Activated CD4-positive, alpha-beta T cell treated with anti-CD3 and anti-CD28 coated beads, Interleukin-2, amount 10 ng/mL, durations not matched to agents 24 days and 14 days (primary cell): ENCODE data around the gene SAP130. TPM values are rescaled to one million over a fixed set of nuclear protein-coding genes. Genes with fewer than 3 reads are reported as not detected.

Experiments used
- DNase-seq: peaks from one replicate; pipeline ENCODE4 v3.0.0; 2022
- H3K27ac Mint-ChIP-seq: one replicate; pipeline ENCODE4 v1.8.0; 2022; ENCODE audit warnings: mild to moderate bottlenecking, mixed read lengths
- H3K27me3 Mint-ChIP-seq: one replicate; pipeline ENCODE4 v1.8.0; 2022; ENCODE audit warnings: mixed read lengths
- H3K36me3 Mint-ChIP-seq: one replicate; pipeline ENCODE4 v1.8.0; 2022; ENCODE audit warnings: low read depth, mild to moderate bottlenecking, mixed read lengths
- H3K4me1 Mint-ChIP-seq: one replicate; pipeline ENCODE4 v1.8.0; 2021; ENCODE audit warnings: mixed read lengths
- H3K4me3 Mint-ChIP-seq: one replicate; pipeline ENCODE4 v1.8.0; 2022; ENCODE audit warnings: mild to moderate bottlenecking, moderate library complexity, mixed read lengths
- H3K9me3 Mint-ChIP-seq: one replicate; pipeline ENCODE4 v1.8.0; 2021; ENCODE audit warnings: mixed read lengths
- intact Hi-C: fragments of 100-400 bp; cut with micrococcal nuclease; formaldehyde crosslinking; loops from one replicate; pipeline ENCODE4 v1.15.1; 2023
- total RNA-seq: library from RNA; stranded (reverse); gene quantifications from 2 replicates; pipeline ENCODE4 v1.2.3, GENCODE V29; 2022

SAP130 gene
- total RNA-seq, 1 donor from 2014 or later, result 29.8 TPM

DNA sequence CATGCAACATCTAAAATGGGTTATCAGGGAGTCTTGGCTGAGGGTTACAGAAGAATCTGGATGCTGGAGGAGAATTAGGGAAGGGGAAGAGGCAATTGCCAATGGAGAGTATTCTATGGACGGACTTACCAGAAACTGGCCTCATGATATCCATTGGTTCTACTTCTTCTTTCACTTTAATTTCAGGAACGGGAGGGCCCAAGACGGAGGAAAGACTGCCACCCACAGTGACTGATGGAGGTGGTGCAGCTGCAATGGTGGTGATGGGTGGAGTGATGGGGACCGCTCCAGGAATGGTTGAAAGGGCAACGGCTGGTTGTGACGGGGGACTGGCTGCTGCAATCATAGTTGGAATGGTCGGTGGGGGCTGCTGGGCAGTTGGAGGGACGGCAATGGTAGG, 73.0 kb downstream of the SAP130 start:
- H3K4me1 Mint-ChIP-seq, result peaks cover 5% of the 10 kb centered on the region
- no peak overlapping the region for H3K4me3 Mint-ChIP-seq
- H3K9me3 Mint-ChIP-seq, result no peaks in the 10 kb centered on the region
- H3K27me3 Mint-ChIP-seq, result no peaks in the 10 kb centered on the region
- peaks cover 22% of the 10 kb centered on the region for H3K36me3 Mint-ChIP-seq
- no peak overlapping the region for H3K27ac Mint-ChIP-seq
- intact Hi-C loops, result no loop called here
- no peak for DNase-seq

DNA sequence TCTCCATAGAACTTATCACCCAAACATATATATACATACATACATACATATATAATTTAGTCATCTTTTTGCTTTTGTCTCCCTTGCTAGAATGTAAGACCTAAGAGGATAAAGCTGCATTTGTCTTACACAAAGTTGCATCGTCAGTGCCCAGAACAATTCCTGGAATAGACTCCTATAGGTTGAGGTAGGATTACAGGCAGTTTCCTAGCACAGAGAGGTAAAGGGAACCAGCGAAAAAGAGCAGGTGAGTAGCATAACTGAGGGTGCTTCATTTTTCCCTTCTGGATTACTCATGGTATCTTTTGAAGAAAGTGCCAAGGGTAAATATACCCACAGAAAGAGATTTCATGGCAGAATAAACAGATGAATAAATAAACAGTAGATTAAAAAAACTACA, 74.0 kb downstream of the SAP130 start:
- Mint-ChIP-seq H3K27me3 (no peaks in the 10 kb centered on the region), H3K4me1 (peaks cover 5% of the 10 kb centered on the region), H3K36me3 (peaks cover 29% of the 10 kb centered on the region), H3K9me3 (no peaks in the 10 kb centered on the region), H3K4me3 (no peak overlapping the region), H3K27ac (no peak overlapping the region)
- intact Hi-C loops, result no loop called here
- no peak for DNase-seq

DNA sequence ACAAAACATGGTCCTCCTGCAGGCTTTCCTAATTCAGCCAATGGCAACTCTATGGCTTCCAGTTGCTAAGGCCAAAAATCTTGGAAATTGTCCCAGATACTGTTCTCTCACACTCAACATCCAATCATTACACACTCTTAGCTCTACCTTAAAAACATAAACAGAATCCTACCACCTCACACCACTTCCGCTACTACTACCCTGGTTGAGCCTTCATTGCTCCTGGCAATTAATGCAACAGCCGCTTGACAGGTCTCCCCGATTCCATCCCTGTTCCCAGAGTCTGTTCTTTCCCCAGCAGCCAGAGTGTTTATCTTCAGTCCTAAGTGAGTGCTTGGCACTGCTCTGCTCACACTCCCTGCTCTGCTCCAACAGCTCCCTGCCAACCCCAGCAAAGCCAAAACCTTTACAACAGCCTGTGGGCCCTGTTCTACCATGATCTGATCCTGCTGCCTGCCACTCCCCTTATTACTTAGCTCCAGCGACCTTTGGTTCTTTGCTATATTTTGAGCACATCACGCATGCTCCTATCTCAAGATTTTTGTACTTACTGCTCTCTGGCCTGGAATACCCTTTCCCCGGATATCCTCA, 74.6 kb downstream of the SAP130 start:
- peaks cover 5% of the 10 kb centered on the region for H3K4me1 Mint-ChIP-seq
- H3K4me3 Mint-ChIP-seq, result no peak overlapping the region
- H3K9me3 Mint-ChIP-seq, result no peaks in the 10 kb centered on the region
- intact Hi-C loops, result no loop called here
- no peaks in the 10 kb centered on the region for H3K27me3 Mint-ChIP-seq
- H3K36me3 Mint-ChIP-seq, result peaks cover 30% of the 10 kb centered on the region
- H3K27ac Mint-ChIP-seq, result no peak overlapping the region
- DNase-seq, result no peak

DNA sequence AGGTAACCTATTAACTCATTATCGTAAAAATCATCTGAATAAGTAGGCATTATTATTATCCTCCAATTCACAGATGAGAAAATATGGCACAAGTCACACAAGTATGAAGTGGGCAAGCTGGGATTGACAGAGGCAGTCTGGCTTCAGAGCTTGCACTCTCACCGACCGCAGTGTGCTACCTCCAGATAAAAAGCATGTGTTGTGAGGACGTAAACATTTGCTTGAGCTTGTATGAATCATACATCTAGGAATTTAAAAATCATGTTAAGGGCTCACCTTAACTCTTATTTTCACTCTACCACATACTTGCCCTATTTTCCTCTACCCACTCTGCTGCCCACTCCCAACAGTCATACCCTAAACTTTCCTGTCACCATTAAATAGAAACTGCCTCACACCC, 76.8 kb downstream of the SAP130 start:
- intact Hi-C loops, result no loop called here
- H3K27me3 Mint-ChIP-seq, result no peaks in the 10 kb centered on the region
- no peaks in the 10 kb centered on the region for H3K9me3 Mint-ChIP-seq
- no peak for DNase-seq
- no peak overlapping the region for H3K4me3 Mint-ChIP-seq
- no peak overlapping the region for H3K27ac Mint-ChIP-seq
- H3K36me3 Mint-ChIP-seq, result peaks cover 40% of the 10 kb centered on the region
- peaks cover 5% of the 10 kb centered on the region for H3K4me1 Mint-ChIP-seq

DNA sequence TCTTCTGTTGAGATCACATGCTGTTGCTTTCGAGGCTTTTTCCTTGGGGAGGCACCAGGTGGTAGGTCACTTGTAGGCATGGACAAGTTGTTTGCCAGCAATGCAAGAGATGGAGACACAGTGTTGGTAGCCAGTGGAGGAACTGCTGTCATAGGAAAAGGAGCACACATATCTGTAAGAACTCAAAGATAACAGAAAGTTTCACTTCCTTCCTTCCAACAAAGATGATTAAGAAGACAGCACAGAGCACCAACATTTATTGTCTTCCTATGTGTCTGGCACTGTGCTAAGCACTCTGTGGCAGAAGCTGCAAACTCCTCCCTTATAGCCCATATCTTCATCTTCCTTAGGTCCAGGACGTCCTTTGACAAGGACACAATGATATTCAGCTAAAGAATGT, 77.6 kb downstream of the SAP130 start:
- no peak overlapping the region for H3K4me3 Mint-ChIP-seq
- H3K27me3 Mint-ChIP-seq, result no peaks in the 10 kb centered on the region
- H3K4me1 Mint-ChIP-seq, result peaks cover 5% of the 10 kb centered on the region
- intact Hi-C loops, result no loop called here
- peak overlapping the region; percentile 14 for H3K27ac Mint-ChIP-seq
- no peaks in the 10 kb centered on the region for H3K9me3 Mint-ChIP-seq
- H3K36me3 Mint-ChIP-seq, result peaks cover 43% of the 10 kb centered on the region
- no peak for DNase-seq

DNA sequence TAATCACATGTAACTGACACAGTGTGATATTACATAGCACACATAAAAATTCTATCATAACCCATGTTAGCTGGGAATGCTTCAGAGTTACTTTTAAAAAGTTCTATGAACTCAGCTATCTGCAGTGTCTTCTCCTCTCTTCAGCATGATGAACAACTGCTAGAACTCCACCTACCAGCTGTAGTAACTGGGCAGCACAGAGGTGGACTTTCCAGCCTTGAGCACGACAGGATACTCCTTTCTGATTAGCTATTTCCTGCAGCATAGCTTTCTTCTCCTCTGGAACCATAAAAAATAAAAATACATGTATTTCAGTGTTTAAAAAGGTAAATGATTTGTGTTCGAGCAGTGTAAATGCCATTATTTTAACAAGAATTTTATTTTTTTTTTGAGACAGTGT, 82.6 kb downstream of the SAP130 start:
- DNase-seq, result no peak
- H3K4me1 Mint-ChIP-seq, result peaks cover 1% of the 10 kb centered on the region
- H3K4me3 Mint-ChIP-seq, result no peak overlapping the region
- intact Hi-C loops, result no loop called here
- H3K27ac Mint-ChIP-seq, result no peak overlapping the region
- peaks cover 59% of the 10 kb centered on the region for H3K36me3 Mint-ChIP-seq
- H3K9me3 Mint-ChIP-seq, result no peaks in the 10 kb centered on the region
- H3K27me3 Mint-ChIP-seq, result no peaks in the 10 kb centered on the region

DNA sequence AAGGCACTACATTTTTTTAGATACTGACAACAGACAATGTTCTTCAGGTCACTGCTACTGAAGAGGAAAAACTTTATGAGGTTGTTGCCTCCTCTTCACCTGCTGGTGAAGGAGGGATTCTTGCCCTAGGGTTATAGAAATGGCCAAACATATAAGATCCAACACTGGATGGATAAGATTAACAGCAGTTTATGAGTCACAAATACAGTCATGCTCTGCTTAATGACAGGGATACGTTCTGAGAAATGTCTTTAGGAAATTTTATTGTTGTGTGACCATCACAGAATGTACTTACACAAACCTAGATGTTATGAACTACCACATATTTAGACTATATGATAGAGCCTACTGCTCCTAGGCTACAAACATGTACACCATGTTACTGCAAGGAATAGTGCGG, 84.7 kb downstream of the SAP130 start:
- H3K4me1 Mint-ChIP-seq, result no peaks in the 10 kb centered on the region
- no peaks in the 10 kb centered on the region for H3K27me3 Mint-ChIP-seq
- H3K9me3 Mint-ChIP-seq, result no peaks in the 10 kb centered on the region
- intact Hi-C loops, result no loop called here
- no peak for DNase-seq
- no peak overlapping the region for H3K27ac Mint-ChIP-seq
- no peak overlapping the region for H3K4me3 Mint-ChIP-seq
- H3K36me3 Mint-ChIP-seq, result peaks cover 46% of the 10 kb centered on the region

DNA sequence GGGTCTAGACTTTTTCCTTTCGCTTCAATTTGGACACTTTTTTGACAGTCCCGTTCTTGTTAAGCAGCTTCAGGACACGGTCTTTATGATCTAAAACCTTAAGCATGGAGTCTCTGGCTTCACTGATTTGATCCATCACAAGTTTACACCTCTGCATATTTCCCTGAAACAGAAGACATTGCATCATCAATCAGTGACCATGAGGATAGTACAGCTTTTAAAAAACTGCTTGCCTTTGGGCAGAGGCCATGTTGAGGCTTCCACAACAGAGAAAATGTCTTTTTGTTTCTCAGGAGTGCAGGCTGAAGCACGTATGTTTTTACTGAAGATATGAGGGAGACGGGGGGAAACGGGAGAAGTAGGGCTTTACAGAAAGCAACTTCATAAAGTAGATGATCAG, 85.9 kb downstream of the SAP130 start:
- Mint-ChIP-seq H3K9me3 (no peaks in the 10 kb centered on the region), H3K4me3 (no peak overlapping the region), H3K36me3 (peaks cover 39% of the 10 kb centered on the region), H3K4me1 (no peaks in the 10 kb centered on the region), H3K27me3 (no peaks in the 10 kb centered on the region), H3K27ac (no peak overlapping the region)
- intact Hi-C loops, result no loop called here
- no peak for DNase-seq

DNA sequence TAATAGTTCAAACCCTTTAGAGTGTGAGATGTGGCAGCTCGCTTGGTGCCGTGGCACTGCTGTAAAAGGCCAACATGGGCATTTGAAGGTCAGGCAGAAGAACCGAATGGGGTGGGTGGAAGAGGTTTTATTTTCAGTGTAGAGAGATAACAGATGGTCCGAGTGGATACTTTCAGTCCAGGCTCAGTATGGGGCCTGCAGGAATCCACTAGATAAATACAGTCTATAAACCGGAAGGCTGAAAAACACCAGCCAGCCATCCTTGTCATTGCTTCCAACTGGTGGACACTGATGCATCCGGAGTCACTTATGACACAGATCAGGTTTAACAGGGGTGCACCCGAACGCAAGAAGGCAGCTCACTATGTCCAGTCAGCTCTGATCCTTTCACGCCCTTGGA, 86.4 kb downstream of the SAP130 start:
- Mint-ChIP-seq H3K9me3 (no peaks in the 10 kb centered on the region), H3K4me3 (no peak overlapping the region), H3K27ac (no peak overlapping the region), H3K36me3 (peaks cover 35% of the 10 kb centered on the region), H3K4me1 (no peaks in the 10 kb centered on the region), H3K27me3 (no peaks in the 10 kb centered on the region)
- DNase-seq, result no peak
- intact Hi-C loops, result no loop called here

DNA sequence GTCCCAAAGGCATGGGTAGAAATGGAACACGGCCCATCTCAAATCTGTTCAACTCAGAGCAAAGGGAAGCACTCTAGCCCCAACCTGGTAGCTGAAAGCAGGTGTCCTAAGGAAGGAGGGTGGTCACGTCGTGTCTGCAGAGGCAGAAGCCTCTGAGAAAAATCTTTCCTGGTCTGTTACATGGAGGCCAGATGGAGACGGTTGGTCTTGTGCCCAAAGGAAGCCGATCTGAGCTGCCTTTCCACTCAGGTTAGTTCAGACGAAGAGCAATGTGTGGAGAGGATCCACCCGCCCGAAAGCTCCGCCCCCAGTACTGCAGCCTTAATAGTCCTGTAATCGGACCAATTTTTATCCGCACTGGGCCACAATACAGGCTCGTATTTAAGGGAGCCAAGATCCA, 87.2 kb downstream of the SAP130 start:
- no peak overlapping the region for H3K27ac Mint-ChIP-seq

DNA sequence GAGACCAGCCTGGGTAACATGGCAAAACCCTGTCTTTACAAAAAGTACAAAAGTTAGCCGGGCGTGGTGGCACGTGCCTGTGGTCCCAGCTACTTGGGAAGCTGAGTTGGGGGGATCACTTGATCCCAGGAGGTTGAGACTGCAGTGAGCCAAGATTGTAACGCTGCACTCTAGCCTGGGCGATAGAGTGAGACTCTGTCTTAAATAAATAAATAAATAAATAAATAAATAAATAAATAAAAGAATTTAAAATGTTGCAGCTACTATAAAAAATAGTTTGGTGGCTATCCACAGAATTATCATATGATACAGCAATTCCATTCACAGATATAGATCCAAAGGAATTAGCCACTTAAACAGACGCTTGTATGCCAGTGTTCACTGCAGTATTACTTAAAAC, 92.5 kb downstream of the SAP130 start:
- intact Hi-C loops, result no loop called here
- H3K4me1 Mint-ChIP-seq, result no peaks in the 10 kb centered on the region
- H3K27me3 Mint-ChIP-seq, result peaks cover 2% of the 10 kb centered on the region
- no peak for DNase-seq
- H3K4me3 Mint-ChIP-seq, result no peak overlapping the region
- no peaks in the 10 kb centered on the region for H3K36me3 Mint-ChIP-seq
- no peaks in the 10 kb centered on the region for H3K9me3 Mint-ChIP-seq
- no peak overlapping the region for H3K27ac Mint-ChIP-seq

More for the DNA sequence above, 87.2 kb downstream of the SAP130 start:
- Mint-ChIP-seq H3K4me1 (no peaks in the 10 kb centered on the region), H3K27me3 (no peaks in the 10 kb centered on the region), H3K36me3 (peaks cover 30% of the 10 kb centered on the region), H3K9me3 (no peaks in the 10 kb centered on the region), H3K4me3 (no peak overlapping the region)
- intact Hi-C loops, result no loop called here
- DNase-seq, result no peak

DNA sequence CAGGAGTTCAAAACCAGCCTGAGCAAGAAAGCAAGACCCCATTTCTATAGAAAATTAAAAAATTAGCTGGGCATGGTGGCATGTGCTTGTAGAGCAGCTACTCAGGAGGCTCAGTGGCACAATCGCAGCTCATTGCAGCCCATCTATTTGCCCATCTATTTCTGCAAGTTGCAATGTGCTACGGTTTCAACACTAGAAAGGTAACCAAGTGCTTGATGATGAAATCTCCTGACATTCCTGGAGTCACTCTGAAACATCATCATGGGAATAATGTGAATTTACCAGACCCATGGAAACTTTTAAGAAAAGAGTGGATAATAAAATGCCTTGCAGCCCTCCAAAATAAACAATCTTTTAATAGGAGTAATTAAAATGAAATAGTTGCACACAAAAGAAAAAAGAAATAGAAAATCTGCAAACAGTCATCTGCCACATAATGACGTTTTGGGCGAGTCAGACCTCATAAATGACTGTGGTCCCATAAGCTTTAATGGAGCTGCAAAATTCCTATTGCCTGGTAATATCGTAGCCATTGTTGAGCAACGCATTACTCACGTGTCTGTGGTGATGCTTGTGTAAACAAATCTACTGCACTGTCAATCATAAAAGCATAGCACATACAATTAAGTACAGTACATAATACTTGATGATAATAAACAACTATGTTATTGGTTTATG, 95.5 kb downstream of the SAP130 start:
- no peak overlapping the region for H3K4me3 Mint-ChIP-seq
- no peaks in the 10 kb centered on the region for H3K36me3 Mint-ChIP-seq
- peaks cover 2% of the 10 kb centered on the region for H3K4me1 Mint-ChIP-seq
- DNase-seq, result no peak
- H3K27me3 Mint-ChIP-seq, result peaks cover 8% of the 10 kb centered on the region
- no peaks in the 10 kb centered on the region for H3K9me3 Mint-ChIP-seq
- intact Hi-C loops, result no loop called here
- H3K27ac Mint-ChIP-seq, result no peak overlapping the region

DNA sequence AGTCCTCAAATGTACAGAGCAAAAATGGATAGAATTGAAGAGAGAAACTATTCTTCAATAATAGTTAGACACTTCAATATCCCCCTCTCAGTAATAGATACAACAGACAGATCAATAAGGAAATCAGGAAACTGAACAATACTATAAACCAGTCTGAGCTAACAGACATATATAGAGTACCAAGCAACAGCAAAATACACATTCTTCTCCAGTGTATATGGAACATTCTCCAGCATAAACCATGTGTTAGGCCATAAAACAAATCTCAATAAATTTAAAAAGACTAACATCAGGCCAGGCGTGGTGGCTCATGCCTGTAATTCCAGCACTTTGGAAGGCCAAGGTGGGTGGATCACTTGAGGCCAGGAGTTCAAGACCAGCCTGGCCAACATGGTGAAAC, 98.4 kb downstream of the SAP130 start:
- Mint-ChIP-seq H3K9me3 (no peaks in the 10 kb centered on the region), H3K27me3 (peaks cover 8% of the 10 kb centered on the region), H3K4me1 (peaks cover 2% of the 10 kb centered on the region), H3K27ac (no peak overlapping the region), H3K36me3 (no peaks in the 10 kb centered on the region), H3K4me3 (no peak overlapping the region)
- no peak for DNase-seq
- intact Hi-C loops, result no loop called here

DNA sequence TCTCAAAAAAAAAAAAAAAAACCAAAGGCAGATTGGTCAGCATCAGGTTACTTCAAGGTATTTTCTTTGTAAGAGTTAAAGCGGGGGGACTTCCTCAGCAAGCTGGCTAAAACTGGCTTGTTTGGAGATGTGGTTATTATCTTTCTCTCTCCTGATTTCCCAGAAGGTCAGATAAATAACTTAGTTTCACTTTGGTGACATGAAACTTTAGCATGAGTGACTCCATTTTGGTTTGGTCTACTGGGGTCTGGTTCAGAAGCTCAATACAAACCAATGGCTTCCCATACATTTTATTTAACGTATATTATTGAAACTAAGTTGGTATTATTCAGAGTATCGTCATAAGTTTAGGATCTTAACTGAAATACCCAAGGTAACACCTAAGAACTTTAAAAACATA, 100.5 kb downstream of the SAP130 start:
- intact Hi-C loops, result no loop called here
- peaks cover 2% of the 10 kb centered on the region for H3K4me1 Mint-ChIP-seq
- H3K9me3 Mint-ChIP-seq, result no peaks in the 10 kb centered on the region
- no peaks in the 10 kb centered on the region for H3K36me3 Mint-ChIP-seq
- H3K4me3 Mint-ChIP-seq, result no peak overlapping the region
- H3K27me3 Mint-ChIP-seq, result peaks cover 6% of the 10 kb centered on the region
- H3K27ac Mint-ChIP-seq, result no peak overlapping the region
- no peak for DNase-seq

DNA sequence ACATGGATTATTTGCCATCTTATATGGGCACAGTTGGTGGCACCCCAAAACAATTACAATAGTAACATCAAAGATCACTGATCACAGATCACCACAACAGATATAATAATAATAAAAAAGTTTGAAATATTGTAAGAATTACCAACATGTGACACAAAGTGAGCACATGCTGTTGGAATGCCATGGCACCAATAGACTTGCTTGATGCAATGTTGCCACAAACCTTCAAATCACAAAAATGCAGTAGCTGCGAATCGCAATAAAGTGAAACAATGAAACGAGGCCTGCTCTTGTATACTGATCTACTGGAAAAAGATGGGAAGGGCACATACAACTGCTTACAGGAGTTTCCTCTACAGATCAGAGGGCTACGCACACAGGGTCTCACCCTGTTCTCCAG, 109.9 kb downstream of the SAP130 start:
- Mint-ChIP-seq H3K4me3 (no peak overlapping the region), H3K4me1 (no peaks in the 10 kb centered on the region), H3K27me3 (no peaks in the 10 kb centered on the region), H3K9me3 (no peaks in the 10 kb centered on the region), H3K27ac (no peak overlapping the region), H3K36me3 (no peaks in the 10 kb centered on the region)
- DNase-seq, result no peak
- intact Hi-C loops, result no loop called here
